Stimulated activated naive CD8-positive, alpha-beta T cell treated with anti-CD3 and anti-CD28 coated beads, Interleukin-15, amount 100 ng/mL, for 72 hours (primary cell): ENCODE results near the gene MKI67.
A peak's percentile ranks its signal among the peaks of the same experiment; 100 is the strongest.

Experiments used
- ATAC-seq: fragments of 150-1000 bp; cut with Tn5 transposase; 2 replicates; pipeline ENCODE4 v1.10.0; 2021; ENCODE audit warnings: mild to moderate bottlenecking, moderate library complexity
- DNase-seq, 2 donors: peaks; one replicate each; pipeline ENCODE4 v3.0.0; 2021 to 2022
- H3K27ac Mint-ChIP-seq, 2 donors: one replicate each; pipeline ENCODE4 v1.8.0; 2022; ENCODE audit warnings: mild to moderate bottlenecking in 2 of 2, mixed read lengths in 2 of 2, moderate library complexity in 2 of 2
- H3K27me3 Mint-ChIP-seq: one replicate; pipeline ENCODE4 v1.8.0; 2022; ENCODE audit warnings: mixed read lengths
- H3K4me1 Mint-ChIP-seq: one replicate; pipeline ENCODE4 v1.8.0; 2022; ENCODE audit warnings: mild to moderate bottlenecking, mixed read lengths
- H3K4me3 Mint-ChIP-seq, 2 donors: one replicate each; pipeline ENCODE4 v1.8.0; 2022; ENCODE audit warnings: mild to moderate bottlenecking in 2 of 2, mixed read lengths in 2 of 2, moderate library complexity in 1 of 2
- H3K9me3 Mint-ChIP-seq, 2 donors: one replicate each; pipeline ENCODE4 v1.8.0; 2022; ENCODE audit warnings: mixed read lengths in 2 of 2

The MKI67 gene

GRCh38 chr10:128086003-128086863 lies 40.0 kb downstream of the MKI67 start:
- H3K4me3 Mint-ChIP-seq = no peak overlapping the region
- H3K27me3 Mint-ChIP-seq = no peaks in the 10 kb centered on the region
- no peaks in the 10 kb centered on the region for H3K9me3 Mint-ChIP-seq
- H3K27ac Mint-ChIP-seq = peak overlapping the region in 1 of 2 donors; percentile 13
- ATAC-seq (no peak), DNase-seq (no peak)
- H3K4me1 Mint-ChIP-seq = peaks cover 9% of the 10 kb centered on the region

GRCh38 chr10:128084991-128085390 lies 41.2 kb downstream of the MKI67 start:
- Mint-ChIP-seq H3K4me1 (peaks cover 9% of the 10 kb centered on the region), H3K27me3 (no peaks in the 10 kb centered on the region), H3K27ac (peak overlapping the region in 1 of 2 donors; percentile 59), H3K4me3 (no peak overlapping the region), H3K9me3 (no peaks in the 10 kb centered on the region)
- ATAC-seq (no peak), DNase-seq (no peak)

- Mint-ChIP-seq H3K9me3 (no peaks in the 10 kb centered on the region), H3K4me1 (peaks cover 9% of the 10 kb centered on the region), H3K4me3 (no peak overlapping the region), H3K27me3 (no peaks in the 10 kb centered on the region), H3K27ac (no peak overlapping the region)
- ATAC-seq (no peak), DNase-seq (peak in 1 of 2 donors; percentile 2)
Observed at GRCh38 chr10:128084364-128084763, 41.9 kb downstream of the MKI67 start.

GRCh38 chr10:128083191-128083895 lies 42.9 kb downstream of the MKI67 start:
- H3K27ac Mint-ChIP-seq = no peak overlapping the region
- H3K9me3 Mint-ChIP-seq = no peaks in the 10 kb centered on the region
- H3K27me3 Mint-ChIP-seq = no peaks in the 10 kb centered on the region
- H3K4me3 Mint-ChIP-seq = no peak overlapping the region
- H3K4me1 Mint-ChIP-seq = peaks cover 6% of the 10 kb centered on the region
- DNase-seq (peak in 1 of 2 donors; percentile 0), ATAC-seq (no peak)

- ATAC-seq (no peak), DNase-seq (no peak)
- H3K9me3 Mint-ChIP-seq = no peaks in the 10 kb centered on the region
- no peaks in the 10 kb centered on the region for H3K4me1 Mint-ChIP-seq
- no peak overlapping the region for H3K27ac Mint-ChIP-seq
- no peak overlapping the region for H3K4me3 Mint-ChIP-seq
- no peaks in the 10 kb centered on the region for H3K27me3 Mint-ChIP-seq
Observed at GRCh38 chr10:128081720-128082119, 44.5 kb downstream of the MKI67 start.

- no peaks in the 10 kb centered on the region for H3K4me1 Mint-ChIP-seq
- no peak overlapping the region for H3K4me3 Mint-ChIP-seq
- no peaks in the 10 kb centered on the region for H3K27me3 Mint-ChIP-seq
- no peak overlapping the region for H3K27ac Mint-ChIP-seq
- ATAC-seq (no peak), DNase-seq (peak in 1 of 2 donors; percentile 4)
- no peaks in the 10 kb centered on the region for H3K9me3 Mint-ChIP-seq
Observed at GRCh38 chr10:128081222-128081621, 45.0 kb downstream of the MKI67 start.

- H3K27me3 Mint-ChIP-seq = no peaks in the 10 kb centered on the region
Observed at GRCh38 chr10:128080641-128081040, 45.6 kb downstream of the MKI67 start.

GRCh38 chr10:128080231-128080630 lies 46.0 kb downstream of the MKI67 start:
- H3K9me3 Mint-ChIP-seq = no peaks in the 10 kb centered on the region
- ATAC-seq = no peak
- peak in 1 of 2 donors; percentile 3 for DNase-seq
- H3K27me3 Mint-ChIP-seq = no peaks in the 10 kb centered on the region
- no peak overlapping the region for H3K4me3 Mint-ChIP-seq
- H3K4me1 Mint-ChIP-seq = no peaks in the 10 kb centered on the region
- H3K27ac Mint-ChIP-seq = peak overlapping the region in 1 of 2 donors; percentile 3

More at GRCh38 chr10:128080641-128081040, 45.6 kb downstream of the MKI67 start:
- ATAC-seq (no peak), DNase-seq (peak in 1 of 2 donors; percentile 2)
- no peaks in the 10 kb centered on the region for H3K4me1 Mint-ChIP-seq
- peak overlapping the region in 1 of 2 donors; percentile 3 for H3K27ac Mint-ChIP-seq
- no peak overlapping the region for H3K4me3 Mint-ChIP-seq
- no peaks in the 10 kb centered on the region for H3K9me3 Mint-ChIP-seq

GRCh38 chr10:128078136-128078969 lies 47.9 kb downstream of the MKI67 start:
- H3K9me3 Mint-ChIP-seq = no peaks in the 10 kb centered on the region
- no peaks in the 10 kb centered on the region for H3K4me1 Mint-ChIP-seq
- DNase-seq = peak in 1 of 2 donors; percentile 38
- no peaks in the 10 kb centered on the region for H3K27me3 Mint-ChIP-seq
- no peak overlapping the region for H3K27ac Mint-ChIP-seq
- ATAC-seq = peak; percentile 81
- no peak overlapping the region for H3K4me3 Mint-ChIP-seq

GRCh38 chr10:128077155-128077875 lies 48.9 kb downstream of the MKI67 start:
- Mint-ChIP-seq H3K9me3 (no peaks in the 10 kb centered on the region), H3K27ac (peak overlapping the region in 1 of 2 donors; percentile 48), H3K4me3 (no peak overlapping the region), H3K27me3 (no peaks in the 10 kb centered on the region), H3K4me1 (no peaks in the 10 kb centered on the region)
- no peak for ATAC-seq
- no peak for DNase-seq

GRCh38 chr10:128074589-128074988 lies 51.6 kb downstream of the MKI67 start:
- DNase-seq = no peak
- no peak for ATAC-seq
- no peaks in the 10 kb centered on the region for H3K27me3 Mint-ChIP-seq

GRCh38 chr10:128073890-128074289 lies 52.3 kb downstream of the MKI67 start:
- ATAC-seq (no peak), DNase-seq (no peak)
- Mint-ChIP-seq H3K4me1 (no peaks in the 10 kb centered on the region), H3K4me3 (no peak overlapping the region), H3K27ac (no peak overlapping the region), H3K9me3 (no peaks in the 10 kb centered on the region), H3K27me3 (no peaks in the 10 kb centered on the region)

More at GRCh38 chr10:128074589-128074988, 51.6 kb downstream of the MKI67 start:
- Mint-ChIP-seq H3K4me3 (no peak overlapping the region), H3K9me3 (no peaks in the 10 kb centered on the region), H3K27ac (no peak overlapping the region), H3K4me1 (no peaks in the 10 kb centered on the region)

- ATAC-seq = no peak
- Mint-ChIP-seq H3K27me3 (no peaks in the 10 kb centered on the region), H3K4me1 (peaks cover 5% of the 10 kb centered on the region), H3K27ac (no peak overlapping the region), H3K4me3 (no peak overlapping the region), H3K9me3 (no peaks in the 10 kb centered on the region)
- DNase-seq = no peak
Observed at GRCh38 chr10:128072941-128073645, 53.1 kb downstream of the MKI67 start.

GRCh38 chr10:128072046-128072445 lies 54.2 kb downstream of the MKI67 start:
- no peak for ATAC-seq
- Mint-ChIP-seq H3K4me3 (no peak overlapping the region), H3K27me3 (no peaks in the 10 kb centered on the region), H3K9me3 (peaks cover 3 to 4% of the 10 kb centered on the region in 2 donors), H3K27ac (no peak overlapping the region), H3K4me1 (peaks cover 12% of the 10 kb centered on the region)
- DNase-seq = no peak
